ENCODE data around the gene ZNF628. TPM values are rescaled to one million over a fixed set of nuclear protein-coding genes. Genes with fewer than 3 reads are reported as not detected.

ZNF628 gene
- total and polyA plus RNA-seq, 2 of the 8 experiments (the other 6 are each of a cell fraction or from before 2014, with no cell fraction given): 1.7 to 10.8 TPM

- TF ChIP-seq CHD7 (IDR thresholded peaks at IDR 0.05; ENCODE audit: insufficient replicate concordance, low read length) (no peak), KDM4A (IDR thresholded peaks at IDR 0.05; ENCODE audit: low read depth, low read length, severe bottlenecking) (no peak), GTF2F1 (IDR thresholded peaks at IDR 0.05; ENCODE audit: borderline replicate concordance, low read depth, low read length) (no peak), CHD1 (IDR thresholded peaks at IDR 0.05; ENCODE audit: low read depth, low read length) (no peak), RBBP5 (IDR thresholded peaks at IDR 0.05; ENCODE audit: borderline replicate concordance, low read depth, low read length) (no peak), PHF8 (conservative IDR thresholded peaks at IDR 0.05; ENCODE audit: low read depth, low read length) (no peak), ZNF274 (IDR thresholded peaks at IDR 0.05; ENCODE audit: borderline replicate concordance, extremely low read depth, low read length) (no peak), E2F6 (IDR thresholded peaks at IDR 0.05) (no peak), RXRA (IDR thresholded peaks at IDR 0.05; ENCODE audit: insufficient read depth, low read depth, low read length) (no peak)
Measured at GRCh38 chr19:55500368-55500952, 24.0 kb downstream of the ZNF628 start (continued).
